Prostate gland (tissue), 2 donors: ENCODE results near the gene ISG20. TPM values are rescaled to one million over a fixed set of nuclear protein-coding genes. Genes with fewer than 3 reads are reported as not detected.

ENCODE experiments used
- DNase-seq: peaks from one replicate; pipeline ENCODE4 v3.0.0-alpha.2; 2019; ENCODE audit warnings: low spot score
- H3K27ac ChIP-seq, 2 donors: fragments of 200-600 bp; sonication (generic); 2 replicates each; pipeline ENCODE4 v1.5.1; 2017 to 2019
- H3K27me3 ChIP-seq: fragments of 200-600 bp; sonication (generic); replicated peaks from 2 replicates; pipeline ENCODE4 v1.5.1; 2019; ENCODE audit not compliant: insufficient read depth
- H3K36me3 ChIP-seq, 2 donors: fragments of 200-600 bp; sonication (generic); 1 replicate in 1 of 2; 2 replicates in 1 of 2; pipeline versions ENCODE4 v1.5.1 to v1.8.1; 2017 to 2019
- H3K4me1 ChIP-seq: fragments of 200-600 bp; sonication (generic); replicated peaks from 2 replicates; pipeline ENCODE4 v1.5.1; 2019
- H3K4me3 ChIP-seq, 2 donors: fragments of 200-600 bp; sonication (generic); 2 replicates each; pipeline ENCODE4 v1.5.1; 2017 to 2019
- H3K9me3 ChIP-seq: fragments of 200-600 bp; sonication (generic); 2 replicates; pipeline ENCODE4 v1.5.1; 2017
- CTCF ChIP-seq, 4 experiments: fragments of 200-600 bp in 2 of 4; fragments of 450-650 bp in 2 of 4; sonication (generic) in 2 of 4; IDR thresholded peaks; 1 replicate in 3 of 4; 2 replicates in 1 of 4; pipeline ENCODE4 v1.5.1; 2016 to 2019; ENCODE audit warnings: antibody characterized with exemption in 4 of 4, mild to moderate bottlenecking in 2 of 4, moderate library complexity in 2 of 4
- POLR2A ChIP-seq: fragments of 450-650 bp; IDR thresholded peaks from one replicate; pipeline ENCODE4 v1.6.1; 2016; ENCODE audit warnings: antibody characterized with exemption, mild to moderate bottlenecking
- POLR2AphosphoS5 ChIP-seq: sonication (generic); formaldehyde crosslinking; IDR thresholded peaks from one replicate; pipeline ENCODE4 v1.6.1; 2017; ENCODE audit warnings: antibody characterized with exemption
- WGBS: methylation state at CpG from one replicate; pipeline ENCODE4 v1.1.5; 2018; 5-methylcytosine and 5-hydroxymethylcytosine counted together
- intact Hi-C: fragments of 100-400 bp; cut with DNase I; formaldehyde crosslinking; loops from one replicate; pipeline ENCODE4 v1.14.2; 2022
- total RNA-seq, 2 donors: library from RNA; depleted of rRNA; stranded (reverse); fragments of >200 nt; gene quantifications; one replicate each; pipeline ENCODE4 v1.1.0, GENCODE V29; 2016

The ISG20 gene
- total RNA-seq, 2 donors from 2014 or later = 6.9 to 16.3 TPM

- H3K4me3 ChIP-seq = no peak overlapping the region
- H3K4me1 ChIP-seq = peaks cover 2% of the 10 kb centered on the region
- 70% methylated on average over 4 of the region's 4 CpGs for WGBS
- TF ChIP-seq CTCF (IDR thresholded peaks at IDR 0.05) (no peak), POLR2AphosphoS5 (no peak), POLR2A (no peak)
- intact Hi-C loops = loop anchor here (5.0 kb wide), 1 partner anchor 132 kb away; no protein-coding TSS in a partner anchor
- no peaks in the 10 kb centered on the region for H3K36me3 ChIP-seq
- H3K9me3 ChIP-seq = no peaks in the 10 kb centered on the region
- no peak for DNase-seq
- H3K27ac ChIP-seq = no peak overlapping the region
- H3K27me3 ChIP-seq = peaks cover 25% of the 10 kb centered on the region
Observed at GRCh38 chr15:88609344-88610090, 29.3 kb upstream of the ISG20 start.

- Histone ChIP-seq H3K9me3 (no peaks in the 10 kb centered on the region), H3K27ac (no peak overlapping the region), H3K36me3 (no peaks in the 10 kb centered on the region), H3K4me3 (no peak overlapping the region), H3K4me1 (no peaks in the 10 kb centered on the region), H3K27me3 (peaks cover 14% of the 10 kb centered on the region)
- TF ChIP-seq CTCF (IDR thresholded peaks at IDR 0.05) (no peak), POLR2AphosphoS5 (no peak), POLR2A (no peak)
- DNase-seq = no peak
- intact Hi-C loops = loop anchor here (5.0 kb wide), 1 partner anchor 133 kb away; no protein-coding TSS in a partner anchor
- 43% methylated on average over 4 of the region's 4 CpGs for WGBS
Observed at GRCh38 chr15:88610701-88611231, 28.1 kb upstream of the ISG20 start.

GRCh38 chr15:88612186-88612796, 26.5 kb upstream of the ISG20 start:
- Histone ChIP-seq H3K36me3 (no peaks in the 10 kb centered on the region), H3K9me3 (no peaks in the 10 kb centered on the region), H3K4me1 (no peaks in the 10 kb centered on the region), H3K4me3 (no peak overlapping the region), H3K27me3 (no peaks in the 10 kb centered on the region), H3K27ac (no peak overlapping the region)
- WGBS = 66% methylated on average over 7 of the region's 7 CpGs
- TF ChIP-seq CTCF (IDR thresholded peaks at IDR 0.05) (no peak), POLR2A (no peak), POLR2AphosphoS5 (no peak)
- intact Hi-C loops = loop anchor here (5.0 kb wide), 1 partner anchor 135 kb away; no protein-coding TSS in a partner anchor
- no peak for DNase-seq

GRCh38 chr15:88613074-88613944, 25.5 kb upstream of the ISG20 start:
- no peaks in the 10 kb centered on the region for H3K27me3 ChIP-seq
- H3K9me3 ChIP-seq = no peaks in the 10 kb centered on the region
- TF ChIP-seq POLR2AphosphoS5 = no peak
- no peak for TF ChIP-seq POLR2A
- no peak for TF ChIP-seq CTCF (IDR thresholded peaks at IDR 0.05)
- WGBS = 46% methylated on average over 7 of the region's 7 CpGs
- no peak overlapping the region for H3K27ac ChIP-seq
- H3K4me1 ChIP-seq = no peaks in the 10 kb centered on the region
- H3K4me3 ChIP-seq = no peak overlapping the region
- intact Hi-C loops = loop anchor here (5.0 kb wide), 1 partner anchor 136 kb away; no protein-coding TSS in a partner anchor
- no peaks in the 10 kb centered on the region for H3K36me3 ChIP-seq
- DNase-seq = no peak
